ENCODE results near the gene MORC2.

MORC2 gene

GRCh38 chr22:30887861-30888260 lies 80.7 kb downstream of the MORC2 start:
- no peak for DNase-seq (ENCODE audit: low read depth)

GRCh38 chr22:30887453-30887852 lies 81.1 kb downstream of the MORC2 start:
- DNase-seq (ENCODE audit: low read depth): no peak

GRCh38 chr22:30885591-30885990 lies 83.0 kb downstream of the MORC2 start:
- no peak for DNase-seq (ENCODE audit: low read depth)

DNA sequence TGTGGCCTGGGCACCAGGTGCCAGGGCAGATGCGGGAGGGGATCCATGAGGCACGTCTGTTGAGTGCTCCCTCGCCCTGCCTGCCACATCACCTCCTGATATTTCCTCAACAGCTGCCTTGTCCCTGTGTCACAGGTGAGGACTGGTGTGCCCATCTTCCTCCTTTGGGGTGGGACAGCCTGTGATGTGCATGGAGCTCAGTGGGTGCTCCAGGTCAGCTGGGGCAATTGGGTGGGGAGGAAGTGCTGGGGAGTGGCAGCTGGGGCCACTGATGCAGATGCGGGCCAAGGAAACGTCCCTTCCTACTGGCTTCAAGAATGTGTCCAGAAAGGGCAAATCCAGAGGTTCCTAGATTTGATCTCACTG lies 83.6 kb downstream of the MORC2 start:
- no peak for DNase-seq (ENCODE audit: low read depth)

- no peak for DNase-seq (ENCODE audit: low read depth)
Observed at GRCh38 chr22:30884211-30885000, 84.2 kb downstream of the MORC2 start.

GRCh38 chr22:30883586-30884145 lies 84.9 kb downstream of the MORC2 start:
- no peak for DNase-seq (ENCODE audit: low read depth)

GRCh38 chr22:30882974-30883533 lies 85.5 kb downstream of the MORC2 start:
- DNase-seq (ENCODE audit: low read depth): no peak

DNA sequence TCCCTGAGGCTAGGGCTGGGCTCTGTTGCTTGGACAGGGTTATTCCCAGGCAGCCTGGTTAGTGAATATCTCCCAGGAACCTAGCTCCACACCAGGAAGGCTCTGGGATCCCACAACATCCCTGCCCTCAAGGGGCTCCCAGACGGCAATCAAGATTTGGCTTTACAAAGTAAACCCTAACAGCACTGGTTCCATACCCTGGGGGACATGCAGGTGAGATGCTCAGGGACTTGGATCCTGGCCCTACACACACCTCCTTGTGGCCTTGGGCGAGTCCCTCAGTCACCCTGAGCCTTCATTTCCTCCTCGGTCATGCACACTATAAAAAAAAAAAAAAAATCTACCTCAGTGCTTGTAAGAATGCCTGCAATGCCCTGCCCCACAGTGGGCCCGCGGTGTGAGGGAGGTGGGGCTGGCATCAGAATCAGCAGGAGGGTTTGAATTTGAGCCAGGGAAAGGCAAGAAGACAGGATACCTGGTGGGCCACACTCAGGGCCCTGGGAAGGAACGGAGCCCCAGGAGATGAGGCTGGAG lies 86.3 kb downstream of the MORC2 start:
- DNase-seq (ENCODE audit: low read depth): no peak

DNA sequence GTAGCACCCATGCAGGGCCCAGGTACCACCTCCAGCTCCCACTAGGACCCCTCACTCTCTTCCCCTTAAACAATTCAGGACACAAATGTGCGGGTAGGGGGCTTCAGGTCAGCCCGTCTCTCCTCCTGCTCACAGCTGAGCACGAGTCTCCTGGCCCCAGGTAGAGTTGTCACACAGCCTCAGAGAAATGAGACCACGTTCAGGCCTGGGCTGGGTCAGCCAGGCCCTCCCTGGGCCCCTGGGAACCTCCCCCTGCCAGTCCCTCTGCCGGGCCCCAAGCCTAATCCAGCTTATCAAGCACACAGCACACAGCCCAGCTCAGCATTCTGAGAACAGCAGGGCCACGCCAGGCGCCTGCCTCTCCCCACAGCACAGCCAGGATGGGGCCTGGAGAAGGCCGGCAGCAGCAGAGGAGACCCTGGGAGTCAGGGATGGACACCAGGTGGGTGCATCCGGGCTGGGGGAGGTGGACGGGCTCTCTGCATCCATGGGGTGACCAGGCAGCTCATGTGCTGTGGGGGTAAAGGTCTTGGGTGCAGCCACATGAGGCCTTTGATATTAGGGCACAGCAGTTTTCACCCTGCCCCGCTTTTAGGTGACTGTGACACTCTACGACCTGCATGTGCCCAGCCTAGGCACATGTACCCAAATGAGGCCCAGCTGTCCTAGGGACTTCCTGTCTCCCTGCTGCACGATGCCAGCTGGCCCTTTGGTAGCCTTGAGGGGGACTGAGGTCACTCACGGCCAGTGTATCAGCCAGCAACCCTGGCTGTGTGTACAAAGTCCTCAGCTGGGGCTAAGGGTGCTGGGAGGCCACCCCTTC lies 87.0 kb downstream of the MORC2 start:
- no peak for DNase-seq (ENCODE audit: low read depth)

DNA sequence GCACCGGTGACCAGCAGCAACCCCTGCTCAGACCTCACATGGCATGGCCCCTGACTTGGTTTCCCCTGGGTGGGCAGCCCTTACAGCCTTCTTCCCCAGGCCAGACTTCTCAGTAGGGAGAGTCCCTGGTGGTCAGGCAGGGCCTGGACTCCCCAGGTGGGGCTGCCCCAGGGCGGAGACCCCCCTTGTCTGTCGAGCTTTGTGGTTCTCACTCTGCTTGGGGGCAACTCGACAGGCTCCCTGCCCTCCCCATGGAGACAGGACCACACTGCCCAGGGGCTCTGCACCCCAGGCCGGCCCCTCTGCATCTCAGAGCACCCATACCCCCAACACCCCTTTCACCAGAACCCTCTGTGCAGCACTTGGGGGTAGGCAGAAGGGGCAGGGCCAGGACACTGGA lies 87.7 kb downstream of the MORC2 start:
- no peak for DNase-seq (ENCODE audit: low read depth)

GRCh38 chr22:30880181-30880601 lies 88.4 kb downstream of the MORC2 start:
- DNase-seq (ENCODE audit: low read depth): no peak

- DNase-seq (ENCODE audit: low read depth): no peak
Observed at GRCh38 chr22:30879415-30879797, 89.2 kb downstream of the MORC2 start.

- no peak for DNase-seq (ENCODE audit: low read depth)
Observed at GRCh38 chr22:30878516-30879414, 89.8 kb downstream of the MORC2 start.

DNA sequence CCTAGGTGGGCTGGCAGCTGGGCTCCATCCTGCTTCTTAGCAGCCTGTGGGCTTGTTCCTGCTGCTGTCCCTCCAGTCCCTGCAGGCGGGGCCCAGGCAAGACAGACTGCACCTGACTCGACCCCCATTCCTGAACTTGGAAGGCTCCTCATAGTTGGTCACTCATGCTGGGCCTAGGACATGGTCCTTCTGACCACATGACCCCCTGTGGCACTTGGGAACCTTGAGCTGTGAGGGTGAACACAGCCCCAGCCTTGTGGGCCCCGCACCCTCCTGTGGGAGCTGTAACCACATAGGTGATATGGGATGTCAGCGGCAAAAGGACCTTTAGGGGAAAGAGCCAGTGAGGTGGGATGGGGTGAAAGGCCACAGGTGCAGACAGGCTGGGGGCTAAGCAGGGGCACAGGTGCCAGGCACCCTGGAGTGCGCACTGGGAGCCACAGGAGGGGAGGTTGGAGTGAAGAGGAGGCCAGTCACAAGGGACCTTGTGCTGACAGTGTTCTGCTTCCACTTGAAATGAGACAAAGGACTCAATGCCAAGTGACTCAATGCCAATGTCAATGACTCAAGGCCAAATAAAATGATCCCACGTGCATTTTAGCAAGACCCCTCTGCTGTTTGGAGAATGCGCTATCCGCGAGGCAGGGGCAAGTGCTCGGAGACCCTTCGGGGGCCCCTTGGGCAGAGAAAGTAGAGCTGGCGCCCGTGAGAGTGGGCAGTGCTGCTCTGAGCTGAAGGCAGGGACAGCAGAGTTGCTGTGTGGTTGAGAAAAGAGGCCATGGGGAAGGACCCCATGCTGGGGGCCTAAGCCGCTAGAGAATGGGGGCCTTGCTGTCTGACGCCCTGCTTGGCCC lies 90.7 kb downstream of the MORC2 start:
- no peak for DNase-seq (ENCODE audit: low read depth)

DNA sequence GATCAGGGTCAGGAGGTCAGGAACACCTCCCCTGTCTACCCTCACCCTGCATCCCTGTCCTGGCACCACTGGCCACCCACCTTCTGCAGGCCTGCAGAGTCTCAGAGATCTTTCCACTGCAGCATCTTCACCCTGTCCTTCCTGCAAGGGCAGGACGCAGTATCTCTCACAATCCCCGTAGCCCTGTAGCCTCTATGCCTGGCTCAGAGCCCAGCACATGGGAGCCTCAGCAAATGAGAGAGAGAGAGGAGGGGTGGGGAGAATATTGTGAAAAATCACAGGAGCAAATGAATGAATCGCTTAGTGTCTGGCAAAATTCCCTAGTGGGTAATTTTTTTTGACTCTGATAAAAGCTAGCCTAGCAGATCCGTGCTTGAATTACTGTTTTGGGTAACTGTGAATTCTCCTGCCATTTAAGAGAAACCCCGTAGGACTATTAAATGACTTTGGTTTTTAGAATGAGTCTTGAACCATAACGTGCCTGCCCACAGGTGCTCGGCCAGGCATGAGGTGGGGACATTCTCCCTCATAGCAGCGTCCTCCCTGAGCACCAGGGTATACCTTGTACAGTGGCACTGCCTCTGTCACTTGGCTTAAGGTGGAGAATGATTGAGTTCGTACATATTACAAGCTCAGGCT lies 91.5 kb downstream of the MORC2 start:
- DNase-seq (ENCODE audit: low read depth): peak; percentile 24

DNA sequence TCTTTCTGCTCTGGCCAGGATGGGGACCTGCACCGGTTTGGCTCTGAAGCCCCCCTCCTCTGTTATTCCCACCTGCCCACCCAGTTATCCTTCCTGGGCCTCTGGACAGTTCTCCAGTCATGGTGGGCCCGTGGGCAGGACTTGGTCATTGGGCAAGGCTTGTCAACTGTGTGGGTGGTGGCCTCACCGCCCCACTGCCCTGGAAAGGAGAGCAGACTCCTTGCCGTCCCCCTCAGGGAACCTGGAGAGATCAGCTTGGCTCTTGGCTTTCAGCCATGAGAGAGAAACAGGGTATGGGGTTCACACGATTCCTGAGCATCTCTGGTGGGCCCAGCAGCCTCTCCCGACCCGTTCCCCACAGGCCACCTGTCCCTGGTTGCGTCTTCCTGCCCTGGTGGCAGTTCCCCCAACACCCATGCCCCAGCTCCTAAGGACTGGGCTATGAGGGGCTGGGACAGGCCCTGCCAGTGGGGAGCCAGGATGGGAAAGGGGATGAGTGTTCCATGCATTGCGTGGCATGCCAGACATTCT lies 92.3 kb downstream of the MORC2 start:
- DNase-seq (ENCODE audit: low read depth): no peak

DNA sequence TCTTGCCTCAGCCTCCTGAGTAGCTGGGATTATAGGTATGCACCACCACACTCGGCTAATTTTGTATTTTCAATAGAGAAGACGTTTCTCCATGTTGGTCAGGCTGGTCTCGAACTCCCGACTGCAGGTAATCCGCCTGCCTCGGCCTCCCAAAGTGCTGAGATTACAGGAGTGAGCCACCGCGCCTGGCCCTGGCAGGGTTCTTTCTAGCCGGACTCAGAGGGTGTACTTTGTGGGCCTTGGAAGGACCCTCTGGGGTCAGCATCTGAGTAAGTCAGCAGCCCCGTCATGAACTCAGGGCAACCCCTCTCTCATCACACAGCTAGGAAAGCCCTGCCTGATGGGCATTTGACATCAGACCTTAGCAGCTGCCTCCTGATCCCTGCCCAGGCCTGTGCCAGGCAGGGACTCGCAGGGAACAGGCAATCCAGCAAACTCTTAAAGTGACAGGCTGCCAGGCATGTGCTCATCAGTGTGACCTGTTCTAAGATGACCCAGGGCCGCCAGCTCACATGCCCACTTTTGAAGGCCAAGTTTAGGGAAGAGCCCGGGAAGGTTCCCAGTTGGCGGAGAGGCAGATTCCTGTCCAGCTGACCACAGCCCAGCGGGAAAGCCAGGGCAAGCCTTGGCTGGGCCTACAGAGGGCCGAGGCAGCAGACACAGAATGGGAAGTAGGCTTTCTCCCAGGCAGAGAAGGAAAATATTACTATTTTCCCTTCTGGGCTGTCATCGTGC lies 92.9 kb downstream of the MORC2 start:
- DNase-seq (ENCODE audit: low read depth): peak; percentile 6
